ENCODE measurements around the gene FYTTD1.
A peak's percentile ranks its signal among the peaks of the same experiment; 100 is the strongest.

Gene FYTTD1

GRCh38 chr3:197737749-197738462 lies 11.8 kb upstream of the FYTTD1 start:
- no peak for DNase-seq

GRCh38 chr3:197742787-197743186 lies 6.9 kb upstream of the FYTTD1 start:
- DNase-seq, result no peak

- DNase-seq, result no peak
Measured at GRCh38 chr3:197746209-197746608, 3.5 kb upstream of the FYTTD1 start.

GRCh38 chr3:197746801-197747237 lies 2.9 kb upstream of the FYTTD1 start:
- DNase-seq, result no peak

GRCh38 chr3:197748597-197749314 lies 927 bp upstream of the FYTTD1 start:
- no peak for DNase-seq

- peak; percentile 24 for DNase-seq
Measured at GRCh38 chr3:197749315-197749600, 425 bp upstream of the FYTTD1 start.

- peak; percentile 60 for DNase-seq
Measured at GRCh38 chr3:197750396-197750831, 731 bp downstream of the FYTTD1 start.

GRCh38 chr3:197750858-197751737 lies 1.4 kb downstream of the FYTTD1 start:
- peak; percentile 29 for DNase-seq

GRCh38 chr3:197752107-197752506 lies 2.4 kb downstream of the FYTTD1 start:
- no peak for DNase-seq

- no peak for DNase-seq
Measured at GRCh38 chr3:197753263-197753662, 3.6 kb downstream of the FYTTD1 start.

- DNase-seq, result no peak
Measured at GRCh38 chr3:197756704-197757103, 7.0 kb downstream of the FYTTD1 start.

GRCh38 chr3:197758512-197758911 lies 8.8 kb downstream of the FYTTD1 start:
- DNase-seq, result no peak

GRCh38 chr3:197761784-197762183 lies 12.1 kb downstream of the FYTTD1 start:
- DNase-seq, result no peak

GRCh38 chr3:197775317-197775716 lies 25.6 kb downstream of the FYTTD1 start:
- no peak for DNase-seq

GRCh38 chr3:197782230-197782629 lies 32.5 kb downstream of the FYTTD1 start:
- no peak for DNase-seq

- DNase-seq, result no peak
Measured at GRCh38 chr3:197784019-197784585, 34.4 kb downstream of the FYTTD1 start.

GRCh38 chr3:197787412-197787811 lies 37.7 kb downstream of the FYTTD1 start:
- DNase-seq, result no peak

- no peak for DNase-seq
Measured at GRCh38 chr3:197789309-197789708, 39.6 kb downstream of the FYTTD1 start.

- DNase-seq, result no peak
Measured at GRCh38 chr3:197790033-197790432, 40.4 kb downstream of the FYTTD1 start.

- DNase-seq, result peak; percentile 77
Measured at GRCh38 chr3:197791113-197791891, 41.6 kb downstream of the FYTTD1 start, which contains the start of gene LRCH3. Gene LRCH3, plus strand, starts transcription at chr3:197791254. Its CDS starts 25 bp downstream, at chr3:197791279.

GRCh38 chr3:197791892-197792647 lies 42.4 kb downstream of the FYTTD1 start:
- DNase-seq, result peak; percentile 47
